Tibial nerve (tissue), 4 donors: ENCODE measurements around the gene SIRT7. TPM values are rescaled to one million over a fixed set of nuclear protein-coding genes. Genes with fewer than 3 reads are reported as not detected.

Experiments used
- DNase-seq, 2 donors: peaks; one replicate each; pipeline ENCODE4 v3.0.0-alpha.2; 2019; ENCODE audit warnings: low spot score in 2 of 2
- H3K27ac ChIP-seq, 4 donors: fragments of 200-600 bp; sonication (generic) in 3 of 4; one replicate each; pipeline ENCODE4 v1.5.1; 2017 to 2019; ENCODE audit warnings: mild to moderate bottlenecking in 1 of 4
- H3K27me3 ChIP-seq, 2 donors: fragments of 200-600 bp; sonication (generic) in 1 of 2; one replicate each; pipeline versions ENCODE4 v1.5.1 to v1.6.0; 2017 to 2019
- H3K36me3 ChIP-seq, 3 donors: fragments of 200-600 bp; sonication (generic); one replicate each; pipeline ENCODE4 v1.5.1; 2018 to 2019
- H3K4me1 ChIP-seq, 4 donors: fragments of 200-600 bp; sonication (generic) in 3 of 4; one replicate each; pipeline ENCODE4 v1.5.1; 2017 to 2019
- H3K4me3 ChIP-seq, 4 donors: fragments of 200-600 bp; sonication (generic) in 3 of 4; one replicate each; pipeline ENCODE4 v1.5.1; 2017 to 2019; ENCODE audit warnings: mild to moderate bottlenecking in 1 of 4, moderate library complexity in 1 of 4
- H3K9me3 ChIP-seq, 4 donors: fragments of 200-600 bp; sonication (generic) in 3 of 4; one replicate each; pipeline ENCODE4 v1.5.1; 2017 to 2019
- EP300 ChIP-seq, 2 donors: sonication (generic); formaldehyde crosslinking; IDR thresholded peaks; one replicate each; pipeline ENCODE4 v1.6.1; 2017; ENCODE audit warnings: antibody characterized with exemption in 2 of 2, mild to moderate bottlenecking in 1 of 2
- POLR2A ChIP-seq, 2 donors: fragments of 450-650 bp; IDR thresholded peaks; one replicate each; pipeline ENCODE4 v1.6.1; 2017; ENCODE audit warnings: antibody characterized with exemption in 2 of 2, mild to moderate bottlenecking in 2 of 2, moderate library complexity in 2 of 2
- WGBS, 2 donors: methylation state at CpG; one replicate each; pipeline ENCODE4 v1.1.5; 2018; 5-methylcytosine and 5-hydroxymethylcytosine counted together
- total RNA-seq, 4 donors: library from RNA; depleted of rRNA; stranded (reverse); fragments of >200 nt; gene quantifications; one replicate each; pipeline ENCODE4 v1.1.0, GENCODE V29; 2016
- TF ChIP-seq, protein P1 (sequence below), 5 experiments: fragments of 200-600 bp in 3 of 5; fragments of 450-650 bp in 2 of 5; sonication (generic) in 3 of 5; IDR thresholded peaks; one replicate each; pipeline ENCODE4 v1.5.1; 2016 to 2019; ENCODE audit warnings: antibody characterized with exemption in 5 of 5, mild to moderate bottlenecking in 3 of 5, moderate library complexity in 2 of 5

The SIRT7 gene
- total RNA-seq, 4 donors from 2014 or later, result 22.3 to 42.2 (median 30.7) TPM

GRCh38 chr17:81962499-81963441 lies 44.8 kb upstream of the SIRT7 start:
- WGBS, 2 donors, result 60 to 68% methylated on average over 28 to 30 of the region's 37 CpGs
- H3K27ac ChIP-seq, result no peak overlapping the region
- no peak overlapping the region for H3K4me3 ChIP-seq
- no peaks in the 10 kb centered on the region for H3K9me3 ChIP-seq
- H3K36me3 ChIP-seq, result no peaks in the 10 kb centered on the region
- no peak for DNase-seq
- peaks cover 0 to 41% (median 19%) of the 10 kb centered on the region in 4 donors for H3K4me1 ChIP-seq
- H3K27me3 ChIP-seq, result peaks cover 4 to 67% of the 10 kb centered on the region in 2 donors
- TF ChIP-seq EP300 (IDR thresholded peaks at IDR 0.05) (no peak), POLR2A (IDR thresholded peaks at IDR 0.05) (no peak)
- TF ChIP-seq, protein P1, sequence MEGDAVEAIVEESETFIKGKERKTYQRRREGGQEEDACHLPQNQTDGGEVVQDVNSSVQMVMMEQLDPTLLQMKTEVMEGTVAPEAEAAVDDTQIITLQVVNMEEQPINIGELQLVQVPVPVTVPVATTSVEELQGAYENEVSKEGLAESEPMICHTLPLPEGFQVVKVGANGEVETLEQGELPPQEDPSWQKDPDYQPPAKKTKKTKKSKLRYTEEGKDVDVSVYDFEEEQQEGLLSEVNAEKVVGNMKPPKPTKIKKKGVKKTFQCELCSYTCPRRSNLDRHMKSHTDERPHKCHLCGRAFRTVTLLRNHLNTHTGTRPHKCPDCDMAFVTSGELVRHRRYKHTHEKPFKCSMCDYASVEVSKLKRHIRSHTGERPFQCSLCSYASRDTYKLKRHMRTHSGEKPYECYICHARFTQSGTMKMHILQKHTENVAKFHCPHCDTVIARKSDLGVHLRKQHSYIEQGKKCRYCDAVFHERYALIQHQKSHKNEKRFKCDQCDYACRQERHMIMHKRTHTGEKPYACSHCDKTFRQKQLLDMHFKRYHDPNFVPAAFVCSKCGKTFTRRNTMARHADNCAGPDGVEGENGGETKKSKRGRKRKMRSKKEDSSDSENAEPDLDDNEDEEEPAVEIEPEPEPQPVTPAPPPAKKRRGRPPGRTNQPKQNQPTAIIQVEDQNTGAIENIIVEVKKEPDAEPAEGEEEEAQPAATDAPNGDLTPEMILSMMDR (IDR thresholded peaks at IDR 0.05), result no peak

DNA sequence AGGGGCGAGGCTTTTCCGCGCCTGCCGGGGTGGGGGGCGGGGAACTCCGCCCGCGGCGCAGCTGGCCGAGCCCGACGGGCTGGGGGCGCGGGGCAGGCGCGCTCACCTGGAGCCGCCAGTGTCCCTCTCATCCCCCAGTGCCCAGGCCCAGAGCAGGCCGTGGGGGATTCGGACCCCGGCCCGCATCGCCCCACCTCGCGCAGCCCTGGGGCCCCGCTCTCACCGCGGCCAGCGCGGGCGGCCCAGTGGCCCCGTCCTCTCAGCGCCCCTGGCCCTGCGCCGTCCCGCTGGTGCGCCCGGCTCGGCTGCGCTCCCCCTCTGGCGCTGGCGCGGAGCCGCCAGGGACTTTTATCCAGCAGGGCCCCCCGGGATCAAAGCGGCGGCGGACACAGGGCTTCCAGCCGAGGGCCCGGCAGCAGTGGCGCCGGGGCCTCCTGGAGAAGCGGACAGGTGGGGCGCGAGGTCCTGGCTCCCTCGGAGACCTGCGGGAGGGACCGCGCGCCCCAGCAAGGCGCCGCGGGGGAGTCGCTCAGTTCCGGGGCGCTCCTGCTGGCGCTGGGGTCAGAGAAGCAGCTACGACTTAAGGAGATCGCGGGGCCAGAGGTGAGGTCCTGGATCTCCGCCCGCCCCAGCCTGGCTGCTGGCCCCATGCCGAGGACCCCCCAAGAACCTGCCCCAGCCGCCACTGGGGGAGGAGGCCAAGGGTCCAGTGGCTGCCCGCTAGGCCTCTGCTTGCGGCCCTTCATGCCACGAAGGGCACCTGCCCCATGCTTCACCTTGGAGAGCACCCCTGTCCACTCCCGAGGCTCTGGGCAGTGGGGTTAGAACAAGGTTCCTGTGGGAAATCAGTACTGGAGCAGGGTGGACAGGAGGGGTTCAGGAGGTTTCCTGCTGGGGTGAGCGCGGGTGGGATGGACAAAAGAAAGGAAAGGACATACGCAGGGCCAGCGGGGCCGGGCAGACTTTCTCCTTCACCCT lies 43.8 kb upstream of the SIRT7 start:
- 12 to 49% methylated on average over 10 to 75 of the region's 82 CpGs for WGBS, 2 donors
- no peak for DNase-seq
- peak overlapping the region in 1 of 4 donors; percentile 30 for H3K4me3 ChIP-seq
- H3K9me3 ChIP-seq, result no peaks in the 10 kb centered on the region
- H3K36me3 ChIP-seq, result no peaks in the 10 kb centered on the region
- H3K27ac ChIP-seq, result no peak overlapping the region
- peaks cover 4 to 68% of the 10 kb centered on the region in 2 donors for H3K27me3 ChIP-seq
- H3K4me1 ChIP-seq, result peaks cover 0 to 32% (median 12%) of the 10 kb centered on the region in 4 donors
- TF ChIP-seq POLR2A (IDR thresholded peaks at IDR 0.05) (no peak), EP300 (IDR thresholded peaks at IDR 0.05) (no peak)
- TF ChIP-seq, protein P1 (IDR thresholded peaks at IDR 0.05), result no peak

DNA sequence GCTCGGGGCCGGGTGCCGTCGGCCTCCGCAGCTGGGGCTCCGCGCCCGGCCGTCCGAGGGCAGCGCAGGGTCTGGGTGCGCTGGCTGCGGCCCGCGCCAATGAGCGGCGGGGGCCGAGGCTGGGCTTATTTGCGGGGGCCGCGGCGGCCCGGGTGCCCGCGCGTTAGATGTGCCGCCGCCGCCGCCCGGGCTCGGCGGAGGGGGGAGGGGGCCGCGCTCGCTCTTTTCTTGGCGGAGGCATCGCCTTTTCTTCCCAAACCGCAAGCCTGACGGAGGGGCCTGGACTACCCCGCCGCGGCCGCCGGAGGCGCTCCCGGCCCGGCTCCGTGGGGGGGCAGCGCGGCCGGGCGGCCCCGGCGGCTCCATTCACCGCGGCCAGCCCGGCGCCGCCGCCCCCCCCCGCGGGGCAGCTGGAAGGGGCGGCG lies 43.1 kb upstream of the SIRT7 start, which contains the start of gene NOTUM:
Gene NOTUM (minus strand): TSS at position 101 of the 425 bp plus-strand sequence. CDS start 278 bp downstream, outside the sequence.
- TF ChIP-seq, protein P1 (IDR thresholded peaks at IDR 0.05), result peak in 4 of 5 experiments; percentile 5 to 48 (median 33)
- TF ChIP-seq EP300 (IDR thresholded peaks at IDR 0.05), result no peak
- no peaks in the 10 kb centered on the region for H3K36me3 ChIP-seq
- peak within 1 kb of the TSS in 3 of 4 donors; percentile 22 to 54 (median 36) for H3K4me3 ChIP-seq
- peaks cover 0 to 29% (median 10%) of the 10 kb centered on the region in 4 donors for H3K4me1 ChIP-seq
- no peak for DNase-seq
- H3K27me3 ChIP-seq, result peaks cover 4 to 72% of the 10 kb centered on the region in 2 donors
- H3K9me3 ChIP-seq, result no peaks in the 10 kb centered on the region
- 0% methylated on average over 8 to 10 of the region's 65 CpGs for WGBS, 2 donors
- no peak within 1 kb of the TSS for H3K27ac ChIP-seq

- TF ChIP-seq, protein P1 (IDR thresholded peaks at IDR 0.05), result no peak
- TF ChIP-seq POLR2A (IDR thresholded peaks at IDR 0.05), result no peak
- TF ChIP-seq EP300 (IDR thresholded peaks at IDR 0.05), result no peak
- peak overlapping the region in 3 of 4 donors; percentile 22 to 54 (median 36) for H3K4me3 ChIP-seq
- no peaks in the 10 kb centered on the region for H3K9me3 ChIP-seq
- H3K4me1 ChIP-seq, result peaks cover 0 to 29% (median 10%) of the 10 kb centered on the region in 4 donors
- no peaks in the 10 kb centered on the region for H3K36me3 ChIP-seq
- H3K27ac ChIP-seq, result no peak overlapping the region
- WGBS, 2 donors, result 2 to 4% methylated on average over 10 to 53 of the region's 98 CpGs
- DNase-seq, result no peak
- H3K27me3 ChIP-seq, result peaks cover 4 to 78% of the 10 kb centered on the region in 2 donors
Measured at GRCh38 chr17:81960130-81960958, 42.4 kb upstream of the SIRT7 start.
